Esophagus muscularis mucosa (tissue), 4 donors: ENCODE data around the gene CDKL5. TPM values are rescaled to one million over a fixed set of nuclear protein-coding genes. Genes with fewer than 3 reads are reported as not detected.

Experiments used
- DNase-seq: peaks from one replicate; pipeline ENCODE4 v3.0.0-alpha.2; 2017; ENCODE audit errors: extremely low spot score
- H3K27ac ChIP-seq, 4 donors: fragments of 200-600 bp; sonication (generic); replicated peaks in 1 of 4; 1 replicate in 3 of 4; 2 replicates in 1 of 4; pipeline ENCODE4 v1.5.1; 2016 to 2019; ENCODE audit warnings: mild to moderate bottlenecking in 1 of 4
- H3K27me3 ChIP-seq, 4 donors: fragments of 200-600 bp; sonication (generic); one replicate each; pipeline versions ENCODE4 v1.5.1 to v1.6.0; 2016 to 2019
- H3K36me3 ChIP-seq, 4 donors: fragments of 200-600 bp; sonication (generic); one replicate each; pipeline ENCODE4 v1.5.1; 2016 to 2019
- H3K4me1 ChIP-seq, 4 donors: fragments of 200-600 bp; sonication (generic); one replicate each; pipeline ENCODE4 v1.5.1; 2016 to 2019
- H3K4me3 ChIP-seq, 4 donors: fragments of 200-600 bp; sonication (generic); 1 replicate in 2 of 4; 2 replicates in 2 of 4; pipeline ENCODE4 v1.5.1; 2016 to 2019; ENCODE audit warnings: mild to moderate bottlenecking in 4 of 4, moderate library complexity in 1 of 4
- H3K9me3 ChIP-seq, 4 donors: fragments of 200-600 bp; sonication (generic); 1 replicate in 3 of 4; 2 replicates in 1 of 4; pipeline ENCODE4 v1.5.1; 2016 to 2019
- EP300 ChIP-seq: sonication (generic); formaldehyde crosslinking; IDR thresholded peaks from one replicate; pipeline ENCODE4 v1.6.1; 2017; ENCODE audit warnings: antibody characterized with exemption
- POLR2A ChIP-seq: fragments of 450-650 bp; IDR thresholded peaks from one replicate; pipeline ENCODE4 v1.6.1; 2017; ENCODE audit warnings: antibody characterized with exemption, moderate library complexity, mild to moderate bottlenecking, low read depth
- POLR2AphosphoS5 ChIP-seq, 2 donors: sonication (generic); formaldehyde crosslinking; IDR thresholded peaks; one replicate each; pipeline ENCODE4 v1.6.1; 2017; ENCODE audit warnings: antibody characterized with exemption in 2 of 2
- WGBS: methylation state at CpG from one replicate; pipeline ENCODE4 v1.1.5; 2018; 5-methylcytosine and 5-hydroxymethylcytosine counted together
- intact Hi-C: fragments of 100-400 bp; cut with DNase I; formaldehyde crosslinking; loops from one replicate; pipeline ENCODE4 v1.15.1; 2023
- total RNA-seq, 4 donors: library from RNA; depleted of rRNA; stranded (reverse); fragments of >200 nt; gene quantifications; one replicate each; pipeline versions ENCODE4 v1.1.0 to v1.2.1, GENCODE V29; 2016
- TF ChIP-seq, protein P1 (sequence below), 3 experiments: fragments of 200-600 bp in 2 of 3; fragments of 450-650 bp in 1 of 3; sonication (generic) in 2 of 3; IDR thresholded peaks; one replicate each; pipeline ENCODE4 v1.5.1; 2017 to 2019; ENCODE audit warnings: antibody characterized with exemption in 3 of 3, mild to moderate bottlenecking in 2 of 3, moderate library complexity in 1 of 3

The CDKL5 gene
- total RNA-seq, 4 donors from 2014 or later: 3.7 to 6.5 (median 4.6) TPM

DNA sequence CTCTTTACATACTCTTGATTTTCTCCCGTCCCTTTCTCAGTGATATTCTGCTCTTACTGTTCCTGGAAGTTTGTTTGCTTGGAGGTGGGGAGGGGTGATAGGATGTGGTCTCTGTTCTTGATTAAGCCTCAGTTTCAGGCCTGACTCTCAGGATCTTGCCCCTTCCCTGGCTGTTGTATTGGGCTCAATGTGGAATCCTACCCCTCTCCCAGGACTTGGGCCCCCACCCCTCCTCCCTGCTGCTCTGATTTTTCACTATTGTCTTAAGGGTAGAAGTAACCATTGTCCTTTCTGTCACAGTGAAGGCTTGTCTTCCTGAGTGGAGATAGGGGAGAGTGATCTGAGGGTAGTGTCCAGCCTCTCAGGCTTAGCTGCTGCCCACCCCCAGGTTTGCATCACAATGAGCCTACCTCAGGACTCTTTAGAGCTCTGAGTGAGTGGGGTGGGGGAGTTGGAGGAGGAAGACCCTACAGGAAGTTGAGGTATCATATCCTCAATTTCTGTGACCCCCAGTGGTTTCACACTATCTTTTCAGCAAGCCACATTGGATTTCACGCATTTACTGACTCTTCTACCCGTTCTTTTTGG lies 16.5 kb downstream of the CDKL5 start:
- no peaks in the 10 kb centered on the region for H3K9me3 ChIP-seq
- H3K27me3 ChIP-seq: no peaks in the 10 kb centered on the region
- no peak overlapping the region for H3K4me3 ChIP-seq
- 73% methylated on average over 3 of the region's 3 CpGs for WGBS
- no peak overlapping the region for H3K27ac ChIP-seq
- no peak for TF ChIP-seq EP300
- no peak for TF ChIP-seq POLR2AphosphoS5 (IDR thresholded peaks at IDR 0.05)
- TF ChIP-seq, protein P1, sequence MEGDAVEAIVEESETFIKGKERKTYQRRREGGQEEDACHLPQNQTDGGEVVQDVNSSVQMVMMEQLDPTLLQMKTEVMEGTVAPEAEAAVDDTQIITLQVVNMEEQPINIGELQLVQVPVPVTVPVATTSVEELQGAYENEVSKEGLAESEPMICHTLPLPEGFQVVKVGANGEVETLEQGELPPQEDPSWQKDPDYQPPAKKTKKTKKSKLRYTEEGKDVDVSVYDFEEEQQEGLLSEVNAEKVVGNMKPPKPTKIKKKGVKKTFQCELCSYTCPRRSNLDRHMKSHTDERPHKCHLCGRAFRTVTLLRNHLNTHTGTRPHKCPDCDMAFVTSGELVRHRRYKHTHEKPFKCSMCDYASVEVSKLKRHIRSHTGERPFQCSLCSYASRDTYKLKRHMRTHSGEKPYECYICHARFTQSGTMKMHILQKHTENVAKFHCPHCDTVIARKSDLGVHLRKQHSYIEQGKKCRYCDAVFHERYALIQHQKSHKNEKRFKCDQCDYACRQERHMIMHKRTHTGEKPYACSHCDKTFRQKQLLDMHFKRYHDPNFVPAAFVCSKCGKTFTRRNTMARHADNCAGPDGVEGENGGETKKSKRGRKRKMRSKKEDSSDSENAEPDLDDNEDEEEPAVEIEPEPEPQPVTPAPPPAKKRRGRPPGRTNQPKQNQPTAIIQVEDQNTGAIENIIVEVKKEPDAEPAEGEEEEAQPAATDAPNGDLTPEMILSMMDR (IDR thresholded peaks at IDR 0.05): no peak
- no peak for TF ChIP-seq POLR2A
- H3K36me3 ChIP-seq: no peaks in the 10 kb centered on the region
- DNase-seq: no peak
- intact Hi-C loops: no loop called here
- H3K4me1 ChIP-seq: no peaks in the 10 kb centered on the region

DNA sequence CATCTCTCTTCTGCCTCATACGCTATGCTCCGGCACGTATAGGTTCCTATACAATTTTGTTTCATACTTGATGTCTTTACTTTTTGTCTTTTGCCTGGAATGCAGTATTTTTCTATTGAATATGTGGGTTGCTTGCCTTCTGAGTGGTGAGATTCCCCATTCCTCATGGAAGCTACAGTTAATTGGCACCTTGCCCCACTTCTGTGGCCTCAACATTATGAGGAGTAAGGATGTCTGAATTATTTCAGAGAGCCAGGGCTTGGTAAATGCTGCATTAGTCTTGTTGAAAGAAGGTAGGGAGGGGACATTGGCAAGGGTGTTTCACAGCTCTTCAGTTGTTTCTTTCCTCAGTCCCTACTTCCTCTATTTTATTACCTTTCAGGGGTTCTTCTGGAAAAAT lies 23.0 kb downstream of the CDKL5 start:
- Histone ChIP-seq H3K27me3 (no peaks in the 10 kb centered on the region), H3K4me3 (no peak overlapping the region), H3K27ac (no peak overlapping the region), H3K9me3 (no peaks in the 10 kb centered on the region), H3K36me3 (no peaks in the 10 kb centered on the region), H3K4me1 (no peaks in the 10 kb centered on the region)
- 93% methylated on average over 3 of the region's 3 CpGs for WGBS
- TF ChIP-seq, protein P1 (IDR thresholded peaks at IDR 0.05): no peak
- no peak for TF ChIP-seq EP300
- DNase-seq: no peak
- intact Hi-C loops: no loop called here

DNA sequence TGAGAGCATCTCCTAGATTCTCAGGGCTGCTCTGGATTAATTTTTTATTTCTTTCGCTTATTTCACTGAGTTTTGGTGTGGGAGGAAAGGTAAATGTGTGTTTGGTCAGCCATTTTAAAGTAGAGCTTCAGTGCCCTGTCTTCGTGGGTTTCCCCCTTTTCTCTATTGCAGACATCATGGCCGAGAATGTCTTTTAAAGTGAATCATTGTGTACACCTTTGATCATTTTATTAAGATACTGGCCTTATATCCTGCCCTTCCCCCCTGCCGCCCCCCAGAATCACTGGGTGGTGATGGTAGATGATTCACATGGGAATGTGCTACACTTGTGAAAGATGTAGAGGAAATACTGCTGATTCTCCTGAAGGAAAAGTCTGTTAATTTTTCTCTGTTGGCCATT lies 23.8 kb downstream of the CDKL5 start:
- 79% methylated on average over 4 of the region's 4 CpGs for WGBS
- no peaks in the 10 kb centered on the region for H3K36me3 ChIP-seq
- no peaks in the 10 kb centered on the region for H3K27me3 ChIP-seq
- no peak for DNase-seq
- intact Hi-C loops: no loop called here
- TF ChIP-seq POLR2A: no peak
- no peak for TF ChIP-seq EP300
- no peak for TF ChIP-seq POLR2AphosphoS5 (IDR thresholded peaks at IDR 0.05)
- TF ChIP-seq, protein P1 (IDR thresholded peaks at IDR 0.05): no peak
- no peaks in the 10 kb centered on the region for H3K4me1 ChIP-seq
- no peak overlapping the region for H3K27ac ChIP-seq
- H3K4me3 ChIP-seq: no peak overlapping the region
- no peaks in the 10 kb centered on the region for H3K9me3 ChIP-seq

DNA sequence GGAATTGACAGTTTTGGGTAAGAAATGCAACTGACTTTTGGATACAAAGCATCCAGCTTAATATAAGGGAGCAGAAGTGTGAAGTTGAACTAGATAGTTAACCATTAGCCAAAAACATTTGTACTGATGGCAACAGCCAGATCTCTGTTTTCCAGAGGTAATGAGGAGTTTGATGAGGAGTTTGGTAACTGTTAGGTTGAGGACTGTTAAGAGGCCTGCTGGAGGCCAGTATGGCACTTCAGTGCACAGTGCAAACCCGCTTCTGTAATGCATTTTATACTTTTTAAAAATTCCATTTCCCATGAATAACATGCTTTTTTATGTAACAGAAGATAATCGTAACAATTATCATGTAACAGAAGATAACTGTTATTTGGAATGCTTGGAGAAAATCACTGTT lies 30.0 kb downstream of the CDKL5 start:
- no peak overlapping the region for H3K27ac ChIP-seq
- H3K4me3 ChIP-seq: no peak overlapping the region
- intact Hi-C loops: no loop called here
- H3K9me3 ChIP-seq: no peaks in the 10 kb centered on the region
- DNase-seq: no peak
- H3K27me3 ChIP-seq: no peaks in the 10 kb centered on the region
- 77% methylated on average over 2 of the region's 2 CpGs for WGBS
- TF ChIP-seq EP300 (no peak), POLR2A (no peak), POLR2AphosphoS5 (IDR thresholded peaks at IDR 0.05) (no peak)
- TF ChIP-seq, protein P1 (IDR thresholded peaks at IDR 0.05): no peak
- no peaks in the 10 kb centered on the region for H3K4me1 ChIP-seq
- H3K36me3 ChIP-seq: no peaks in the 10 kb centered on the region

DNA sequence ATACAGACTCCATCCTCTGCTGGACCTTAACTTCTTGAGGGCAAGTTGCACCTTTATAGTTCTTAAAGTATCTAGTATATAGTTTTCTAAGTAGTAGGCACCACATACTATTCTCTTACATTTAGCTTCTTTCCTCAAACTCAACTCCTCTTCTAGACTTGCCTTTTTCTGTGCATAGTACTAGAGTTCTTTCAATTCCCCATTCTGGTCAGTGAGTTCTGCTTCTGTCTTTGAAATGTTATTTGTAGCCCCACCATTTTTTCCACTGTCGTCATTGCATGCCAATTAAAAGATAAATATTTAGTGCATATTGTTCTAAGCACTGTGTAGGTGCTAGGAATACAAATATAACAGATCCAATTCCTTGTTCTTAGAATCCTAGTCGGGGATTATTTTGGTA lies 31.6 kb downstream of the CDKL5 start:
- intact Hi-C loops: no loop called here
- 46% methylated on average over 2 of the region's 2 CpGs for WGBS
- Histone ChIP-seq H3K4me1 (no peaks in the 10 kb centered on the region), H3K4me3 (no peak overlapping the region), H3K36me3 (no peaks in the 10 kb centered on the region), H3K27me3 (no peaks in the 10 kb centered on the region), H3K9me3 (no peaks in the 10 kb centered on the region), H3K27ac (no peak overlapping the region)
- no peak for DNase-seq
- TF ChIP-seq POLR2AphosphoS5 (IDR thresholded peaks at IDR 0.05): no peak
- no peak for TF ChIP-seq POLR2A
- TF ChIP-seq, protein P1 (IDR thresholded peaks at IDR 0.05): no peak
- no peak for TF ChIP-seq EP300
